Measurements from ENCODE around the gene ZNF438. TPM values are rescaled to one million over a fixed set of nuclear protein-coding genes. Genes with fewer than 3 reads are reported as not detected.
"Not testable (repeated sequence)": the region's sequence is repeated elsewhere in the genome, so short reads cannot be mapped to it uniquely, and the experiment has no call there.

ZNF438 gene
- total RNA-seq, 2 donors from 2014 or later: 2.7 to 4.3 TPM

- no peak overlapping the region for H3K4me3 ChIP-seq
- intact Hi-C loops (cut with DNase I): no loop called here
- H3K36me3 ChIP-seq: no peaks in the 10 kb centered on the region
- TF ChIP-seq CTCF (IDR thresholded peaks at IDR 0.05): no peak
- H3K9me3 ChIP-seq: no peaks in the 10 kb centered on the region
- no peak for DNase-seq
- H3K27me3 ChIP-seq: no peaks in the 10 kb centered on the region
- no peak overlapping the region for H3K9ac ChIP-seq (ENCODE audit: low read depth in 2 of 2, low read length in 2 of 2)
- no peak overlapping the region for H3K27ac ChIP-seq
- no peaks in the 10 kb centered on the region for H3K4me1 ChIP-seq
Observed at GRCh38 chr10:30963992-30964930, 67.4 kb downstream of the ZNF438 start.

GRCh38 chr10:30962522-30962921, 69.1 kb downstream of the ZNF438 start:
- Histone ChIP-seq H3K27me3 (no peaks in the 10 kb centered on the region), H3K9ac (ENCODE audit: low read depth in 2 of 2, low read length in 2 of 2) (no peak overlapping the region), H3K9me3 (no peaks in the 10 kb centered on the region), H3K4me3 (no peak overlapping the region), H3K27ac (no peak overlapping the region), H3K4me1 (no peaks in the 10 kb centered on the region), H3K36me3 (no peaks in the 10 kb centered on the region)
- DNase-seq: no peak
- no peak for TF ChIP-seq CTCF (IDR thresholded peaks at IDR 0.05)
- intact Hi-C loops (cut with DNase I): no loop called here

- no peaks in the 10 kb centered on the region for H3K36me3 ChIP-seq
- TF ChIP-seq CTCF (IDR thresholded peaks at IDR 0.05): no peak
- H3K27me3 ChIP-seq: no peaks in the 10 kb centered on the region
- no peaks in the 10 kb centered on the region for H3K4me1 ChIP-seq
- intact Hi-C loops (cut with DNase I): no loop called here
- DNase-seq: no peak
- no peak overlapping the region for H3K27ac ChIP-seq
- no peak overlapping the region for H3K9ac ChIP-seq (ENCODE audit: low read depth in 2 of 2, low read length in 2 of 2)
- no peak overlapping the region for H3K4me3 ChIP-seq
- H3K9me3 ChIP-seq: no peaks in the 10 kb centered on the region
Observed at GRCh38 chr10:30959836-30960210, 71.8 kb downstream of the ZNF438 start.

GRCh38 chr10:30949218-30949617, 82.4 kb downstream of the ZNF438 start:
- H3K4me1 ChIP-seq; H3K9ac ChIP-seq (ENCODE audit: low read depth in 2 of 2, low read length in 2 of 2); H3K27me3 ChIP-seq; H3K36me3 ChIP-seq; DNase-seq; H3K4me3 ChIP-seq; intact Hi-C loops (cut with DNase I); H3K27ac ChIP-seq; H3K9me3 ChIP-seq: not testable (repeated sequence)

GRCh38 chr10:30944005-30944404, 87.7 kb downstream of the ZNF438 start:
- H3K9me3 ChIP-seq: no peaks in the 10 kb centered on the region
- DNase-seq: no peak
- no peaks in the 10 kb centered on the region for H3K4me1 ChIP-seq
- H3K27me3 ChIP-seq: no peaks in the 10 kb centered on the region
- H3K4me3 ChIP-seq: no peak overlapping the region
- no peak overlapping the region for H3K9ac ChIP-seq (ENCODE audit: low read depth in 2 of 2, low read length in 2 of 2)
- H3K27ac ChIP-seq: no peak overlapping the region
- no peak for TF ChIP-seq CTCF (IDR thresholded peaks at IDR 0.05)
- intact Hi-C loops (cut with DNase I): no loop called here
- H3K36me3 ChIP-seq: no peaks in the 10 kb centered on the region

- H3K9ac ChIP-seq (ENCODE audit: low read depth in 2 of 2, low read length in 2 of 2): no peak overlapping the region
- H3K4me3 ChIP-seq: no peak overlapping the region
- no peak for TF ChIP-seq CTCF (IDR thresholded peaks at IDR 0.05)
- no peaks in the 10 kb centered on the region for H3K4me1 ChIP-seq
- DNase-seq: no peak
- H3K36me3 ChIP-seq: no peaks in the 10 kb centered on the region
- H3K27me3 ChIP-seq: no peaks in the 10 kb centered on the region
- H3K27ac ChIP-seq: no peak overlapping the region
- intact Hi-C loops (cut with DNase I): no loop called here
- H3K9me3 ChIP-seq: no peaks in the 10 kb centered on the region
Observed at GRCh38 chr10:30943451-30943850, 88.2 kb downstream of the ZNF438 start.
